CD4-positive, alpha-beta memory T cell (primary cell): ENCODE results near the gene CCHCR1. TPM values are rescaled to one million over a fixed set of nuclear protein-coding genes. Genes with fewer than 3 reads are reported as not detected.
A peak's percentile ranks its signal among the peaks of the same experiment; 100 is the strongest.
"Not testable (repeated sequence)": the region's sequence is repeated elsewhere in the genome, so short reads cannot be mapped to it uniquely, and the experiment has no call there.

ENCODE experiments used
- CTCF ChIA-PET: fragments of 350-600 bp; sonication (Branson Sonifier 250); formaldehyde crosslinking; loops from one replicate; lab custom pipeline; 2021; ENCODE audit warnings: inconsistent platforms; ENCODE audit not compliant: partially characterized antibody; lab: Charles Lee
- POLR2A ChIA-PET: fragments of 350-600 bp; sonication (Branson Sonifier 250); formaldehyde crosslinking; loops from one replicate; lab custom pipeline; 2021; ENCODE audit not compliant: partially characterized antibody; lab: Charles Lee
- DNase-seq, 5 donors: peaks; one replicate each; pipeline versions ENCODE4 v3.0.0 to v3.0.0-alpha.2; 2020 to 2022; ENCODE audit warnings: mixed read lengths in 1 of 5
- H3K27ac ChIP-seq: one replicate; pipeline ENCODE4 v1.7.0; 2013; ENCODE audit warnings: low read depth, low read length
- H3K27me3 ChIP-seq: 2 replicates; pipeline ENCODE4 v1.7.0; 2013; ENCODE audit warnings: mild to moderate bottlenecking, low read length, moderate library complexity; ENCODE audit not compliant: insufficient read depth
- H3K36me3 ChIP-seq: 2 replicates; pipeline ENCODE4 v1.7.0; 2013; ENCODE audit warnings: mild to moderate bottlenecking, low read length, moderate library complexity; ENCODE audit not compliant: insufficient read depth
- H3K4me1 ChIP-seq: 2 replicates; pipeline ENCODE4 v1.7.0; 2013; ENCODE audit warnings: mild to moderate bottlenecking, low read length, moderate library complexity; ENCODE audit not compliant: insufficient read depth
- H3K4me3 ChIP-seq, 2 donors: one replicate each; pipeline ENCODE4 v1.7.0; 2013; ENCODE audit warnings: low read length in 2 of 2, mild to moderate bottlenecking in 1 of 2
- H3K9me3 ChIP-seq, 2 donors: one replicate each; pipeline ENCODE4 v1.7.0; 2013; ENCODE audit warnings: low read length in 2 of 2, control low read depth in 1 of 2; ENCODE audit not compliant: control insufficient read depth in 1 of 2
- H3K27ac Mint-ChIP-seq, 7 donors: one replicate each; pipeline ENCODE4 v1.8.0; 2020 to 2021; ENCODE audit warnings: mixed read lengths in 7 of 7, mild to moderate bottlenecking in 6 of 7, inconsistent platforms in 3 of 7, moderate library complexity in 3 of 7
- H3K27me3 Mint-ChIP-seq, 2 donors: one replicate each; pipeline ENCODE4 v1.8.0; 2020 to 2021; ENCODE audit warnings: mixed read lengths in 2 of 2
- H3K36me3 Mint-ChIP-seq, 2 donors: one replicate each; pipeline ENCODE4 v1.8.0; 2020 to 2021; ENCODE audit warnings: mixed read lengths in 2 of 2, inconsistent platforms in 1 of 2, mild to moderate bottlenecking in 1 of 2
- H3K4me1 Mint-ChIP-seq, 4 donors: one replicate each; pipeline ENCODE4 v1.8.0; 2020 to 2021; ENCODE audit warnings: mixed read lengths in 4 of 4, mild to moderate bottlenecking in 1 of 4
- H3K4me3 Mint-ChIP-seq, 8 donors: one replicate each; pipeline ENCODE4 v1.8.0; 2020 to 2021; ENCODE audit warnings: mixed read lengths in 8 of 8, mild to moderate bottlenecking in 7 of 8, moderate library complexity in 6 of 8, inconsistent platforms in 3 of 8
- H3K9me3 Mint-ChIP-seq, 8 donors: one replicate each; pipeline ENCODE4 v1.8.0; 2020 to 2021; ENCODE audit warnings: mixed read lengths in 8 of 8, mild to moderate bottlenecking in 5 of 8, inconsistent platforms in 3 of 8, moderate library complexity in 1 of 8
- intact Hi-C: fragments of 100-400 bp; cut with micrococcal nuclease; formaldehyde crosslinking; loops from one replicate; pipeline ENCODE4 v1.15.1; 2023
- polyA plus RNA-seq, 2 donors: library from polyadenylated mRNA; unstranded; fragments of 300-500 nt; fragmentation: Illumina TruSeq; gene quantifications; one replicate each; pipeline ENCODE4 v1.2.3, GENCODE V29; 2021
- total RNA-seq, 2 experiments: library from RNA; stranded (reverse); gene quantifications; one replicate each; pipeline ENCODE4 v1.2.3, GENCODE V29; 2021

Gene CCHCR1
- total and polyA plus RNA-seq, 4 experiments from 2014 or later = 3.4 to 30.5 (median 18.9) TPM

DNA sequence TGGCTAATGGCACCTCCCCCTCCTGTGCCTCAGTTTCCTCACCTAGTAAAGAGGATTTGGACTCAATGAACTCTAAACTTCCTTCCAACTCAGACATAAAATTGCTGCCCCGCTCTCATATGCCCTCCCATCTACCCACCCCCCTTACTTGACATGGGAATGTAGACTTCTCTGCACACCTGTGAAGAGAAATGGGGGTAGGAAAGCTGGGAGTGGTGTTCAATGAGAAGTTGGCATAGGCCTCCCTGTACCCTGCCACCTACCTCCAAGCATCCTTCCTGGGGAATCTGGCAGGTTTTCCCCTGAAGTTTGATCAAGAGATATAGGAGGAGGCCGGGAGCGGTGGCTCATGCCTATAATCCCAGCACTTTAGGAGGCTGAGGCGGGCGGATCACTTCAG, 16.8 kb upstream of the CCHCR1 start:
- Mint-ChIP-seq H3K36me3 (no peaks in the 10 kb centered on the region), H3K27ac (no peak overlapping the region), H3K9me3 (peaks cover 0 to 4% (median 0%) of the 10 kb centered on the region in 8 donors), H3K27me3 (no peaks in the 10 kb centered on the region), H3K4me1 (peaks cover 11 to 20% (median 16%) of the 10 kb centered on the region in 4 donors), H3K4me3 (no peak overlapping the region)
- Histone ChIP-seq H3K4me1 (peaks cover 11% of the 10 kb centered on the region), H3K4me3 (no peak overlapping the region), H3K36me3 (no peaks in the 10 kb centered on the region), H3K27me3 (no peaks in the 10 kb centered on the region), H3K27ac (no peak overlapping the region), H3K9me3 (no peaks in the 10 kb centered on the region)
- no peak for DNase-seq
- CTCF ChIA-PET = no interaction called here
- intact Hi-C loops = no loop called here
- POLR2A ChIA-PET = no interaction called here

DNA sequence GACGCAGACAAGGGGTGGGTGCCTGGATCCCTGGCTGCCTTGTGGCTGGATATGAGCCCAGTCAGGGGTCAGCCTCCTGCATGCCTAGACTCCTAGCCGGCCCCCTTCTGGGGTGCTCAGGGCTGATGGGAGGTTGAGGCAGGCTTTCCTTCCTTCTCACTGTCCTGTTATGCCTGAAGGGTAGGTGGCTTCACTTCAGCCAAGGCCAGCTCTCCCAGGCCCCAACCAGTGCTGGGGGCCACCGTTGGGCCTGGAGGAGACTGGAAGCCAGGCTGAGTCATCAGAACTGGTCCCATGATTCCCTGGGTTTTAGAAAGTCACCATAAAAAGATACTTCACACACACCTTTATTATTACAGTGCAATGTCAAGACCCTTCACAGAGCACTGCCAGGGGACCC, 15.8 kb upstream of the CCHCR1 start:
- peak overlapping the region in 1 of 7 donors; percentile 31 for H3K27ac Mint-ChIP-seq
- H3K36me3 ChIP-seq = no peaks in the 10 kb centered on the region
- H3K4me3 ChIP-seq = no peak overlapping the region
- DNase-seq = no peak
- no peaks in the 10 kb centered on the region for H3K9me3 ChIP-seq
- peaks cover 5% of the 10 kb centered on the region for H3K4me1 ChIP-seq
- no peaks in the 10 kb centered on the region for H3K36me3 Mint-ChIP-seq
- H3K27ac ChIP-seq = no peak overlapping the region
- peaks cover 0 to 3% (median 0%) of the 10 kb centered on the region in 8 donors for H3K9me3 Mint-ChIP-seq
- CTCF ChIA-PET = no interaction called here
- no peaks in the 10 kb centered on the region for H3K27me3 Mint-ChIP-seq
- H3K27me3 ChIP-seq = no peaks in the 10 kb centered on the region
- intact Hi-C loops = no loop called here
- peaks cover 5 to 10% (median 7%) of the 10 kb centered on the region in 4 donors for H3K4me1 Mint-ChIP-seq
- no peak overlapping the region for H3K4me3 Mint-ChIP-seq
- POLR2A ChIA-PET = no interaction called here

DNA sequence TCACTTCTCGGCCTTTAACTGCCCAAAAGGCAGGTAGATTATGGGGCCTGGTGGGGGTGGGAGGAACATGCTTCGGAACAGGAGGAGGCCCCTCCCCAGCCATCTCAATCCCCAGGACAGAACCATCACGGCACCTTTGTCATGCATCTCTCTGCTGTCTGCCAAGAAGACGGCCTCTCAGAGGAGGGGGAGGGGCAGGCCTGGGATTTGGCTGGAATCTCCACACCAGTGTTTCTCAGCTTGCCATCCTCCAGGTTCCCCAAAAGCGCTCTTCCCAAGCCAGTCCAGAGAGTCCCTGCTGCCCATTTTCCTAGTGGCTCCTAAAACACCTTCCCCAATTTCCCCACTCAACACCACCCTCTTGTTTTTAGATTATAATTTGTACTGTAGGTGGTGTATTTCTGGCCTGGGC, 15.4 kb upstream of the CCHCR1 start:
- Histone ChIP-seq H3K27me3 (no peaks in the 10 kb centered on the region), H3K4me3 (no peak overlapping the region), H3K36me3 (no peaks in the 10 kb centered on the region), H3K9me3 (no peaks in the 10 kb centered on the region), H3K27ac (no peak overlapping the region), H3K4me1 (peaks cover under 1% of the 10 kb centered on the region)
- Mint-ChIP-seq H3K9me3 (peaks cover 0 to 3% (median 0%) of the 10 kb centered on the region in 8 donors), H3K4me3 (no peak overlapping the region), H3K27me3 (no peaks in the 10 kb centered on the region), H3K36me3 (no peaks in the 10 kb centered on the region), H3K27ac (peak overlapping the region in 1 of 7 donors; percentile 10), H3K4me1 (peaks cover under 1 to 6% (median 2%) of the 10 kb centered on the region in 4 donors)
- intact Hi-C loops = no loop called here
- DNase-seq = no peak
- CTCF ChIA-PET = no interaction called here
- POLR2A ChIA-PET = no interaction called here

DNA sequence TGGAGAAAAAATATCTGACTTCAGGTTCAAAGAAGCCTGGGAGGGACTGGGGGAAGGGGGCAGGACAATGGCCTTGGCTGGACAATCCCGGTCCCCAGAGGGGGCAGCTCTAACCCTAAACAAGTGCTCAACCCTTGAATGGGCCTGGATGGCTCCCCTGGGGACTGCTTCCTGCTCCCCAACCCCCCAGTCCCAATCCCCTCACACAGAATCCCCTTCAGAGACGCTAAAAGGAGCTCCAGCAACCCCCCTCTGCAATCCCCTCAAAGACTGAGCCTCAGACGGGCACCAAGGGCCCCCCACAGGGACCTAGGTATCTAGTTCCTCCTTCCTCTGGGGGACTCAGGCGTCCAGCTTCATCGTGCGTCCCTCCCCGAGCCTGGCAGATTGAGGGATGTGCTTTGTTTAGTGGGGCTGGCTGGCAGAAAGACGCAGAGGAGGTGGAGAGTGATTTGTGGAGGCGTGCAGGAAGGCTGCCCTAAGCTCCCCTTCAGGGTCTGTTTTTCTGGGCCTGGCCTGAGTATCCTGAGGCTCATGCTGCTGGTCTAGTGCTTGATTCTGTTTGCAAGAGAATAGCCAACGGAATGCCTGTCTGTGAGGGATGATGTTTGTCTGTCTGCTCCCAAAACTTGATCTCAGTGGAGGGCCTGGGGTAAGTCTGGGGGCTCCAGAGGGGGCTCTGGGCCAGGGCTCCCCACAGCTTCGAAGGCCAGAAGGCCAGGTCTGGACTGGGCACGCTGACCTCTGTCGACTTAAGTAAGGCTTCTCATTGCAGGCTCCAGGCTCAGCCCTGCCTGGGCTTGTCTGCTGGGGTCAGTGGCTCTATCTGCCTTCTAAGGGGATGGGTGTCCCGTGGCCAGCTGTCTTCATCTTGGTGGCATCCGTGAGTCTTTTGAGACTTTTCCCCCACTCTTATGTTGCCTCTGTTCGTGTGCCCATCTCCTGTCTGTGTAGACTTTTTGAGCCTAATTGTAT, 14.6 kb upstream of the CCHCR1 start:
- no peaks in the 10 kb centered on the region for H3K36me3 Mint-ChIP-seq
- H3K27me3 ChIP-seq = no peaks in the 10 kb centered on the region
- H3K4me3 Mint-ChIP-seq = no peak overlapping the region
- no peaks in the 10 kb centered on the region for H3K4me1 ChIP-seq
- intact Hi-C loops = no loop called here
- peak overlapping the region in 1 of 7 donors; percentile 56 for H3K27ac Mint-ChIP-seq
- no peaks in the 10 kb centered on the region for H3K36me3 ChIP-seq
- DNase-seq = no peak
- peaks cover 0 to 3% (median 0%) of the 10 kb centered on the region in 8 donors for H3K9me3 Mint-ChIP-seq
- H3K27me3 Mint-ChIP-seq = no peaks in the 10 kb centered on the region
- no peak overlapping the region for H3K4me3 ChIP-seq
- H3K27ac ChIP-seq = no peak overlapping the region
- H3K9me3 ChIP-seq = no peaks in the 10 kb centered on the region
- peaks cover 0 to 4% (median 0%) of the 10 kb centered on the region in 4 donors for H3K4me1 Mint-ChIP-seq
- ChIA-PET CTCF (no interaction called here), POLR2A (no interaction called here)

DNA sequence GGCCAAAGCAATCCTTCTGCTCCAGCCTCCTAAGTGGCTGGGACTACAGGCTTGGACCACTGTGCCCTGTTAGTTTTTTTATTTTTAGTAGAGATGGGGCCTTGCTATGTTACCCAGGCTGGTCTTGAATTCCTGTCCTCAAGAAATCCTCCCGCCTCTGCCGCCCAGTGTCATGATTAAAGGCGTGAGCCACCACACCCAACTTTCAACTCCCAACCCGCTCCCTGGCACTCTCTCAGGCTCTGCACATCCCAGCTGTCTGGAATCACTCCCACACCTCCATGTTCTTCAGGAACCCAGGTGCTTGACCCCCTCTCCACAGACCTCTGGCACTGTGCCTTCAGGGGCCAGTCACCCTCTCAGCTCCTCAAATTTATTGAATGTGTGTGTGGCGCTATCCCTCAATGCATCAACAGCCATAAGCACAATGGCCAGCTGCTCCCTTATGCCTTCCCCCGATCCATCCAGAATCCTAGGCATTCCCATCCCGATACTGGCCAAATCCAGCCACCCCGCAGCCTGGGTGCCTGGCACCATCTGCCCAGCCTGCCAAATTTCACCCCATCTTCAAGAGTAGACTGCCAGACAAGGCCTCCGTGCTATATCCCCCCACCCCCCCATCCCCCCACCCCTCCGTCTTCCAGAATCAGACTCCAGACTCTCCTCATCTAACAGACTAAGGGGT, 13.5 kb upstream of the CCHCR1 start:
- H3K4me1 ChIP-seq = no peaks in the 10 kb centered on the region
- peak overlapping the region in 2 of 7 donors; percentile 72 to 88 for H3K27ac Mint-ChIP-seq
- no peak for DNase-seq
- intact Hi-C loops = no loop called here
- POLR2A ChIA-PET = no interaction called here
- no peak overlapping the region for H3K27ac ChIP-seq
- peaks cover 0 to 3% (median 0%) of the 10 kb centered on the region in 8 donors for H3K9me3 Mint-ChIP-seq
- CTCF ChIA-PET = no interaction called here
- H3K27me3 Mint-ChIP-seq = no peaks in the 10 kb centered on the region
- H3K4me3 ChIP-seq = no peak overlapping the region
- no peak overlapping the region for H3K4me3 Mint-ChIP-seq
- H3K36me3 ChIP-seq = no peaks in the 10 kb centered on the region
- H3K27me3 ChIP-seq = no peaks in the 10 kb centered on the region
- H3K4me1 Mint-ChIP-seq = peaks cover 0 to 3% (median under 1%) of the 10 kb centered on the region in 4 donors
- no peaks in the 10 kb centered on the region for H3K9me3 ChIP-seq
- no peaks in the 10 kb centered on the region for H3K36me3 Mint-ChIP-seq

DNA sequence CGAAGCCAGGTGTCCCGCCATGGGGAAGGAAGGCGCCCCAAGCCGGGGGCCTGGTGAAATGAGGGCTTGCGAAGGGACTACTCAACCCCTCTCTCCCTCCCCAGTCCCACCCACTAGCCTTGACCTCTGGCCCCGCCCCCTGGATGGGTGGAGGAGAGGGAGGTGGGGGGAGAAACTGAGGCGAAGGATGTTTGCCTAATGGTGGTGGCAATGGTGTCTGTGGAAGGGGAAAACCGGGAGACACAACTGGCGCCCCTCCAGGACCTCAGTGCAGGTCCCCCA, 12.9 kb upstream of the CCHCR1 start, which contains the start of gene POU5F1:
Gene POU5F1 (minus strand): TSS at position 83 of the 282 bp plus-strand sequence. CDS start 62 bp downstream, at position 21.
- peak within 1 kb of the TSS in 2 of 7 donors; percentile 72 to 88 for H3K27ac Mint-ChIP-seq
- Histone ChIP-seq H3K4me1 (no peaks in the 10 kb centered on the region), H3K4me3 (no peak within 1 kb of the TSS), H3K27ac (no peak within 1 kb of the TSS), H3K27me3 (no peaks in the 10 kb centered on the region), H3K36me3 (no peaks in the 10 kb centered on the region), H3K9me3 (no peaks in the 10 kb centered on the region)
- no peak for DNase-seq
- no peak within 1 kb of the TSS for H3K4me3 Mint-ChIP-seq
- H3K4me1 Mint-ChIP-seq = peaks cover 0 to 3% (median 0%) of the 10 kb centered on the region in 4 donors
- H3K9me3 Mint-ChIP-seq = peaks cover 0 to 3% (median 0%) of the 10 kb centered on the region in 8 donors
- CTCF ChIA-PET = no interaction called here
- H3K27me3 Mint-ChIP-seq = no peaks in the 10 kb centered on the region
- intact Hi-C loops = no loop called here
- H3K36me3 Mint-ChIP-seq = no peaks in the 10 kb centered on the region
- POLR2A ChIA-PET = no interaction called here

DNA sequence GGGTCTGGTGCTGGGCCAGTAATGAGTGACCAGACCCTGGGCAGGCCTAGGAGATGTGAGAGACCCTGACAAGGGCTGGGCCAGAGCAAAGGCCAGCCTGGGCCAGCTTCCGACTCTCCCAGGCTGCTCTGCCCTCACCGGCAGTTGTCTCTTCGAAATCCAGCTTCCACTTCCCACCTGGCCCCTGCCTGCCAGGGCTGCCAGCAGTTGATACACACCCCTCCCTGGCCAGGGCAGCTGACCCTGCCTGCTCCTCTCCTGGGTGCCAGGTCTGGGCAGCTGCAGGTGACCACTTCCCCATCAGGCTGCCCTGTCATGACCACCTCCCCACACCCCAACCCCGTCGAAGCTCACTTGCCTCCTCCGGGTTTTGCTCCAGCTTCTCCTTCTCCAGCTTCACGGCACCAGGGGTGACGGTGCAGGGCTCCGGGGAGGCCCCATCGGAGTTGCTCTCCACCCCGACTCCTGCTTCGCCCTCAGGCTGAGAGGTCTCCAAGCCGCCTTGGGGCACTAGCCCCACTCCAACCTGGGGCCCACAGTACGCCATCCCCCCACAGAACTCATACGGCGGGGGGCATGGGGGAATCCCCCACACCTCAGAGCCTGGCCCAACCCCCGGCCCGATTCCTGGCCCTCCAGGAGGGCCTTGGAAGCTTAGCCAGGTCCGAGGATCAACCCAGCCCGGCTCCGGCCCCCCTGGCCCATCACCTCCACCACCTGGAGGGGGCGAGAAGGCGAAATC, 12.4 kb upstream of the CCHCR1 start:
- H3K27me3 ChIP-seq, intact Hi-C loops, H3K9me3 ChIP-seq, H3K27me3 Mint-ChIP-seq, H3K4me1 Mint-ChIP-seq, DNase-seq, H3K4me3 Mint-ChIP-seq, CTCF ChIA-PET, H3K36me3 ChIP-seq, H3K36me3 Mint-ChIP-seq, H3K9me3 Mint-ChIP-seq, H3K27ac Mint-ChIP-seq, H3K27ac ChIP-seq, H3K4me1 ChIP-seq, POLR2A ChIA-PET, H3K4me3 ChIP-seq: not testable (repeated sequence)
